ENCODE results near the gene MMP28. TPM values are rescaled to one million over a fixed set of nuclear protein-coding genes. Genes with fewer than 3 reads are reported as not detected.
"Not testable (repeated sequence)": the region's sequence is repeated elsewhere in the genome, so short reads cannot be mapped to it uniquely, and the experiment has no call there.

MMP28 gene
- polyA plus RNA-seq, 6 donors from 2014 or later: 0.21 TPM; not detected in 5

GRCh38 chr17:35752945-35753764, 42.3 kb downstream of the MMP28 start, which contains the start of gene GAS2L2:
GAS2L2 (minus strand) TSS chr17:35753239; CDS start chr17:35752850, 389 bp downstream.
- ATAC-seq (ENCODE audit: low read depth in 2 of 2) (no peak), DNase-seq (no peak)
- peak within 1 kb of the TSS in 1 of 6 donors; percentile 69 for H3K27ac Mint-ChIP-seq
- peaks cover 0 to 2% (median 0%) of the 10 kb centered on the region in 7 donors for H3K9me3 Mint-ChIP-seq
- peaks cover 8 to 16% (median 12%) of the 10 kb centered on the region in 3 donors for H3K4me1 Mint-ChIP-seq
- no peaks in the 10 kb centered on the region for H3K36me3 Mint-ChIP-seq
- H3K27me3 Mint-ChIP-seq: peaks cover 27 to 56% (median 53%) of the 10 kb centered on the region in 3 donors
- no peak within 1 kb of the TSS for H3K4me3 Mint-ChIP-seq

- H3K27me3 Mint-ChIP-seq: peaks cover 30 to 63% (median 53%) of the 10 kb centered on the region in 3 donors
- H3K27ac Mint-ChIP-seq: no peak overlapping the region
- peaks cover 0 to 2% (median 0%) of the 10 kb centered on the region in 7 donors for H3K9me3 Mint-ChIP-seq
- H3K4me1 Mint-ChIP-seq: peaks cover 8 to 16% (median 13%) of the 10 kb centered on the region in 3 donors
- DNase-seq: no peak
- H3K36me3 Mint-ChIP-seq: no peaks in the 10 kb centered on the region
- no peak for ATAC-seq (ENCODE audit: low read depth in 2 of 2)
- H3K4me3 Mint-ChIP-seq: no peak overlapping the region
Measured at GRCh38 chr17:35752471-35752870, 43.0 kb downstream of the MMP28 start.

DNA sequence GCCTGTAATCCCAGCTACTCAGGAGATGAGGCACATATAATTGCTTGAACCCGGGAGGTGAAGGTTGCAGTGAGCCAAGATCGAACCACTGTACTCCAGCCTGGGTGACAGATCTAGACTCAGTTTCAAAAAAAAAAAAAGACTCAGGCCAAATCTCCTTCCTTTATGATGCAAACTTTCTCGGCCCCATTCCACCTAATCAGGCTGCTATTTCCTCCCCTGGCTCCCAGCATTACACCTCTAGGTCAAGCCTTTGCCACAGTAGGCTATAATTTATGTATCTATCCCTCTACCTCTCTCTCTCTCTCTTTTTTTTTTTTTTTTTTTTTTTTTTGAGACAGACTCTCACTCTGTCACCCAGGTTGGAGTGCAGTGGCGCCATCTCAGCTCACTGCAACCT, 43.9 kb downstream of the MMP28 start:
- not testable (repeated sequence) for ATAC-seq (ENCODE audit: low read depth in 2 of 2); DNase-seq; H3K4me3 Mint-ChIP-seq; H3K9me3 Mint-ChIP-seq; H3K36me3 Mint-ChIP-seq
- peaks cover 33 to 68% (median 53%) of the 10 kb centered on the region in 3 donors for H3K27me3 Mint-ChIP-seq
- peaks cover 8 to 16% (median 15%) of the 10 kb centered on the region in 3 donors for H3K4me1 Mint-ChIP-seq
- H3K27ac Mint-ChIP-seq: peak overlapping the region in 1 of 6 donors; percentile 59

GRCh38 chr17:35750526-35751395, 44.7 kb downstream of the MMP28 start:
- DNase-seq: no peak
- ATAC-seq (ENCODE audit: low read depth in 2 of 2): no peak
- Mint-ChIP-seq H3K4me1 (peaks cover 8 to 12% (median 11%) of the 10 kb centered on the region in 3 donors), H3K4me3 (no peak overlapping the region), H3K36me3 (no peaks in the 10 kb centered on the region), H3K27me3 (peaks cover 33 to 68% (median 53%) of the 10 kb centered on the region in 3 donors), H3K9me3 (no peaks in the 10 kb centered on the region), H3K27ac (peak overlapping the region in 1 of 6 donors; percentile 75)

GRCh38 chr17:35749560-35750412, 45.7 kb downstream of the MMP28 start:
- no peak overlapping the region for H3K4me3 Mint-ChIP-seq
- no peak for DNase-seq

GRCh38 chr17:35748979-35749378, 46.5 kb downstream of the MMP28 start:
- ATAC-seq (ENCODE audit: low read depth in 2 of 2): no peak
- no peaks in the 10 kb centered on the region for H3K36me3 Mint-ChIP-seq
- peaks cover 0 to 2% (median 0%) of the 10 kb centered on the region in 7 donors for H3K9me3 Mint-ChIP-seq
- peaks cover 8 to 12% (median 11%) of the 10 kb centered on the region in 3 donors for H3K4me1 Mint-ChIP-seq
- peaks cover 33 to 79% (median 60%) of the 10 kb centered on the region in 3 donors for H3K27me3 Mint-ChIP-seq
- H3K27ac Mint-ChIP-seq: no peak overlapping the region
- H3K4me3 Mint-ChIP-seq: no peak overlapping the region
- DNase-seq: no peak

More at GRCh38 chr17:35749560-35750412, 45.7 kb downstream of the MMP28 start:
- no peaks in the 10 kb centered on the region for H3K9me3 Mint-ChIP-seq
- no peak for ATAC-seq (ENCODE audit: low read depth in 2 of 2)
- no peak overlapping the region for H3K27ac Mint-ChIP-seq
- no peaks in the 10 kb centered on the region for H3K36me3 Mint-ChIP-seq
- peaks cover 33 to 70% (median 53%) of the 10 kb centered on the region in 3 donors for H3K27me3 Mint-ChIP-seq
- peaks cover 8 to 12% (median 11%) of the 10 kb centered on the region in 3 donors for H3K4me1 Mint-ChIP-seq

- H3K36me3 Mint-ChIP-seq: no peaks in the 10 kb centered on the region
- no peak overlapping the region for H3K27ac Mint-ChIP-seq
- no peak for DNase-seq
- peaks cover 37 to 79% (median 64%) of the 10 kb centered on the region in 3 donors for H3K27me3 Mint-ChIP-seq
- peaks cover 8 to 12% (median 11%) of the 10 kb centered on the region in 3 donors for H3K4me1 Mint-ChIP-seq
- peaks cover 0 to 2% (median 0%) of the 10 kb centered on the region in 7 donors for H3K9me3 Mint-ChIP-seq
- no peak overlapping the region for H3K4me3 Mint-ChIP-seq
- no peak for ATAC-seq (ENCODE audit: low read depth in 2 of 2)
Measured at GRCh38 chr17:35748341-35748841, 47.0 kb downstream of the MMP28 start.

DNA sequence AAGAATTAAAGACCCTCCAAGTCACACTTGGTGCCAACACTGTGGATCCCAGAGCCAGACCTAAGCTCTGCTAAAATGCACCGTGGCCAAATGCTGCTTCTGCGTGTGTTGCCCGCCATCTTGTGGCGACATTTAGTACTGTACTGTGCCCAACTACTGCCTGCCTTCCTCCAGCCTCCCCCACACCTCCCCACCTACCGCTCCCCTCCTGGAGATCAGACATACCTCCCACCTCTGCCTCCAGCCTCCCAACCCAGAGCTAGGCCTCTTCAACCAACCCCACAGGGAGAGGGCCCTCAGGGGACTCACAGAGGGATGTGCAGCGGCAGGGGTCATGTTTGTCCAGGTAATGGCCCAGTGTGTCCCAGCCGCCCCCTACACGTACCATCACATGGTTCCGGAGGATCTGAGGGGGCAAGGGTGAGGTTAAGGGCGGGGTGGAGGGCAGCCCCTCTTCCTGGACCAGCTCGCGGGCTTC, 47.9 kb downstream of the MMP28 start:
- Mint-ChIP-seq H3K4me1 (peaks cover 4 to 12% (median 11%) of the 10 kb centered on the region in 3 donors), H3K27me3 (peaks cover 37 to 77% (median 63%) of the 10 kb centered on the region in 3 donors), H3K27ac (no peak overlapping the region), H3K9me3 (peaks cover 0 to 2% (median 0%) of the 10 kb centered on the region in 7 donors), H3K36me3 (no peaks in the 10 kb centered on the region), H3K4me3 (no peak overlapping the region)
- ATAC-seq (ENCODE audit: low read depth in 2 of 2): peak; percentile 90 to 96
- peak; percentile 66 for DNase-seq

DNA sequence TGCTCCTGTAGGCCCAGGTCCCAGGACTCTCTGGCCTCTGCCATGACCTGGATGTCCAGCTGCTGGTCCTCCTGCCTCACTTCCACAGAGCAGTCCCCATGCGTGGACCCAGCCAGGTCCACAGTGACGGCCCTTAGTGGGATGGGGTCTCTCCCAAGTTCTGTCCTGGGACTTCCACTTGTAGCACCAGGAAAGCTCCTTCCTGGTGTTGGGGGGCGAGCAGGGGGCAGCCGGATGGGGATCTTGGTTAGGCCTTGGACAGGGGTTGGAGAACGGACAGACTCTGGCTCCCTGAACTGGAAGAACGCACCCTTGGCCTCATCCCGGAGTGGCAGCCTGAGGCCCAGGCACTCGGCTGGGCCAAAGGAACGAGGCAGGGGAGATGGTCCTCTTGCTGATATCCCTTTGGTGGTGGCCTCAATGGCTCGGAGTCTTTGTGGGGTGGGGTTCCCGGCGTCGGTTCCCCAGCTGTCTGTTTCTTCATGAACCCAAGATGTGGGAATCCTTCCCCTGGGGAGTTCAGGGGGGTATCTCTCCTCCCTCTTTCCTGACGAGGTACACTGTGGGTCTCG, 49.6 kb downstream of the MMP28 start:
- H3K27me3 Mint-ChIP-seq: peaks cover 35 to 76% (median 61%) of the 10 kb centered on the region in 3 donors
- H3K36me3 Mint-ChIP-seq: no peaks in the 10 kb centered on the region
- H3K27ac Mint-ChIP-seq: no peak overlapping the region
- peaks cover 8 to 20% (median 16%) of the 10 kb centered on the region in 3 donors for H3K4me1 Mint-ChIP-seq
- DNase-seq (no peak), ATAC-seq (ENCODE audit: low read depth in 2 of 2) (no peak)
- H3K4me3 Mint-ChIP-seq: no peak overlapping the region
- H3K9me3 Mint-ChIP-seq: peaks cover 0 to 2% (median 0%) of the 10 kb centered on the region in 7 donors

DNA sequence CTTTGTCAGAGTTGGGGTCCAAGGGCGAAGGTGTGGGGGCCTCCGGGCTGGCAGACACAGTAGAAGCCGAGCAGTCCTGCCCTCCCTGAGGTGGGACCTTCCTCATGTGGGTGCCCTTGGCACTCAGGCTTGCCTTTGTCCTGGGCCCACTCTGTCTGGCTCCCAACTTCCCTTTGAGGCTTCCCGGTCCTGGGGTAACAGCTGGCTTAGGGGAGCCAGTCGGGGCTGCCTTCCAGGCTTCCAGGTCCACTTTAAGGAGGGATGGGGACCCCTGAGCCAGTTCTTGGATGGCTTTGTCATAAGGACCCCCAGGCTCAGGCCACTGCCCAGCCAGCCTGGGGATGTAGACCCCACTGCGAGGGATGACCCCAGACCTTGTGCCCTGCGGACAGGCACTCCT, 50.2 kb downstream of the MMP28 start:
- ATAC-seq (ENCODE audit: low read depth in 2 of 2) (no peak), DNase-seq (no peak)
- Mint-ChIP-seq H3K27me3 (peaks cover 32 to 76% (median 56%) of the 10 kb centered on the region in 3 donors), H3K27ac (no peak overlapping the region), H3K36me3 (no peaks in the 10 kb centered on the region), H3K4me1 (peaks cover 8 to 20% (median 13%) of the 10 kb centered on the region in 3 donors), H3K4me3 (no peak overlapping the region), H3K9me3 (peaks cover 0 to 2% (median 0%) of the 10 kb centered on the region in 7 donors)

- Mint-ChIP-seq H3K36me3 (no peaks in the 10 kb centered on the region), H3K9me3 (peaks cover 0 to 2% (median 0%) of the 10 kb centered on the region in 7 donors), H3K27me3 (peaks cover 31 to 76% (median 56%) of the 10 kb centered on the region in 3 donors), H3K27ac (no peak overlapping the region), H3K4me3 (peak overlapping the region in 1 of 8 donors; percentile 36), H3K4me1 (peaks cover 8 to 20% (median 10%) of the 10 kb centered on the region in 3 donors)
- DNase-seq (no peak), ATAC-seq (ENCODE audit: low read depth in 2 of 2) (no peak)
Measured at GRCh38 chr17:35744830-35745229, 50.6 kb downstream of the MMP28 start.
